ENCODE data around the gene GPC3.

DNA sequence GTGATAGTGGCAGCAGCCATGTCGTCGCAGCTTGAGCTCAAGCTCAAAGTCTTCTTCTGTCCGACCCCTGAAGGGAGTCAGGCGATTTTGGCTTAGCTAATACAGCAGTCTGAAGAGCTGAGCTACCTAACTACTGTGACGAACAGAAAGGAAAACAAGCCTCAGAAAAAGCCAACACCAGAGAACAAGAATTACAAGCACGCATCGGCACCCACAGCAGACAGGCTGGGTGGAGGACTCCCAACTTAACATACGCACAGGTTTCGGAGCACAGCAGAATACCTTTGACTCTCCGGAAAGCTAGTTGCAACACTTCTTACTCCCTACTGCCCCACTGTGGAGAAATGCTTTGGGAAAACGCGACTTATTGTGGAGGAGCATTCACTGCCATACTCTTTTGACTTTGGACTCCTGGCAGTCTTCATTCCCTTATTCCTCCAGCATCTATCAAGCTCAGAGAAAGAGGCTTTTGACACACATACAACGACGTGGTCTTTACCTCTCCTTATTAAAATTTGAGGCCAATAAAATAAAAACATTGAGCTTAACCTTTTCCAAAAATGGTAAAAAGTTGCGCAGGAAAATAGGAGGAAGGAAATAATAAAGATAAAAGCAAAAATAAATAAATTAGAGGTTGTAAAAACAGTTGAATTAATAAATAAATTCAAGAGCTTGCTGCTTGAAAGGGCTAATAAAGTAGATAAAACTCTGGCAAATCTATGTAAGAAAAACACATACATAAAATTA, 41.3 kb upstream of the GPC3 start:
- TF ChIP-seq, protein P1, sequence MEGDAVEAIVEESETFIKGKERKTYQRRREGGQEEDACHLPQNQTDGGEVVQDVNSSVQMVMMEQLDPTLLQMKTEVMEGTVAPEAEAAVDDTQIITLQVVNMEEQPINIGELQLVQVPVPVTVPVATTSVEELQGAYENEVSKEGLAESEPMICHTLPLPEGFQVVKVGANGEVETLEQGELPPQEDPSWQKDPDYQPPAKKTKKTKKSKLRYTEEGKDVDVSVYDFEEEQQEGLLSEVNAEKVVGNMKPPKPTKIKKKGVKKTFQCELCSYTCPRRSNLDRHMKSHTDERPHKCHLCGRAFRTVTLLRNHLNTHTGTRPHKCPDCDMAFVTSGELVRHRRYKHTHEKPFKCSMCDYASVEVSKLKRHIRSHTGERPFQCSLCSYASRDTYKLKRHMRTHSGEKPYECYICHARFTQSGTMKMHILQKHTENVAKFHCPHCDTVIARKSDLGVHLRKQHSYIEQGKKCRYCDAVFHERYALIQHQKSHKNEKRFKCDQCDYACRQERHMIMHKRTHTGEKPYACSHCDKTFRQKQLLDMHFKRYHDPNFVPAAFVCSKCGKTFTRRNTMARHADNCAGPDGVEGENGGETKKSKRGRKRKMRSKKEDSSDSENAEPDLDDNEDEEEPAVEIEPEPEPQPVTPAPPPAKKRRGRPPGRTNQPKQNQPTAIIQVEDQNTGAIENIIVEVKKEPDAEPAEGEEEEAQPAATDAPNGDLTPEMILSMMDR (IDR thresholded peaks at IDR 0.05), result peak; percentile 57
- no peak for TF ChIP-seq EZH2phosphoT487 (IDR thresholded peaks at IDR 0.05)
